Measurements from ENCODE around the gene GRM2. TPM values are rescaled to one million over a fixed set of nuclear protein-coding genes. Genes with fewer than 3 reads are reported as not detected.

GRM2 gene
- total RNA-seq, 1 experiment from 2014 or later, result 3.7 TPM

DNA sequence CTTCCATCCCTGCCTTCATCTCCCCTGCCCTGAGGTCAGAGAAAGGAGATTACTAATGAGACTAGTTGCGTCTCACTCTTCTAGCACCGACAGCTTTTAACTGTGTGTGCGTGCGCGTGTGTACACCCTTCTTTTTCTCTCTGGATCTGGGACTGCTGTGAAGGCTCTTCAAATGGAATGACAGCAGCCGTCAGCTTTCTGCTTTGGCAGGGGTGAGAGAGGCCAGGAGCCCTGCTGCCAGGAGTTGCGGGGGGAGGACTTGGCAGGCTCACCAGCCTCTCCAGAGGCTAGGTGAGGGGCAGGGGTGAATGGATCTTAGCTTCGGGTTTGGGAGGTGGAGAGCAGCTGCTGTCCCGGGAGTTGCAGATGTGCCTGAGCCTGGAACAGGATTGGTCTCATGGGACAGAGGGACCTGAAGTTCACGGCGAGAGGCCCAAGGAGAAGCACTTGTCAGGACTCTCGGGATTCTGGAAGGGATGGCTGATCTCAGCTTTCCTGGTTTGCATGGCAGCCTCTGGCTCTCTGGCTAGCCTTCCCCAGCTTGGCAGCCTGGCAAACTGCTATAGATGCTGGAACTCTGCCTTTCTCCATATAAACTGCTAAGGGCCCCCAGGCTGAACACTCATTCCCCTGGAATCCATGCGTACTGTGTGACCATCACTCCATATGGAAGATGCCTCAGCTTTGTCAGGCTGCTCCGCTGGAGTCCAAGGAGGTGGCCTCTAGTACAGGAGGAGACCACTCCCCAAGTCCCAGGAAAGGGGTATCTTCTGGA lies 19.2 kb upstream of the GRM2 start:
- no peak for TF ChIP-seq ZNF317 (CRISPR knock-in tag; IDR thresholded peaks at IDR 0.05; ENCODE audit: borderline replicate concordance, low read depth)
- no peak for TF ChIP-seq SMAD3 (CRISPR knock-in tag; IDR thresholded peaks at IDR 0.05; ENCODE audit: borderline replicate concordance)
- no peak for TF ChIP-seq NFE2L1 (CRISPR knock-in tag; IDR thresholded peaks at IDR 0.05)
- ChIA-PET POLR2A (no interaction called here), CTCF (interaction anchor here (0.6 to 2.0 kb wide), 3 partner anchors 18 to 187 kb away, joined by 4 to 8 read pairs (median 5); no protein-coding TSS in a partner anchor)
- ATAC-seq (no peak), DNase-seq (ENCODE audit: low spot score) (no peak)
- Mint-ChIP-seq H3K27ac (no peak overlapping the region; the same call in 1 of the 2 replicates), H3K27me3 (ENCODE audit: low read depth) (no peaks in the 10 kb centered on the region), H3K4me3 (no peak overlapping the region), H3K4me1 (peaks cover 10% of the 10 kb centered on the region), H3K9me3 (no peaks in the 10 kb centered on the region), H3K36me3 (no peaks in the 10 kb centered on the region)

DNA sequence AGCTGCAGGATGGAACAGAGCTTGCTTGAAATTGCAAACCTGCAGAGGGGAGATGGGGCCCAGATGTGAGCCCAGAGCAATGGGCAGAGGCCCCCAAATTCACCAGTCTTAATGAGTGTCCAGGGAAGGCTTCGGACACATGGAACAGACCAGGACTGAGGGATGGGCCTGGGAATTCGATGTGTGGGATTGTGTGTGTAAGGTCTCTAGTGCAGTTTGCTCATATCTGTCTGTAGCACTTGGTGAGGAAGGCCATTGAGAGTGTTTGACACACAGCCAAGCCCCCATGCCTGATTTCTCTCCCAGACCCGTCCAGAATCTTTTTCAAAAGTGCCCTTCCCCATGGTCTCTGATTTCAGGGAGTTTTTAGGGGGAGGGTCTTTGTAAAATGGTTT lies 18.7 kb upstream of the GRM2 start:
- H3K4me1 Mint-ChIP-seq, result peaks cover 10% of the 10 kb centered on the region
- DNase-seq (ENCODE audit: low spot score), result no peak
- TF ChIP-seq NFYB (CRISPR knock-in tag; conservative IDR thresholded peaks at IDR 0.05; ENCODE audit: low read depth) (no peak), ARID4B (CRISPR knock-in tag; IDR thresholded peaks at IDR 0.05; ENCODE audit: borderline replicate concordance) (no peak), GRHL2 (CRISPR knock-in tag; IDR thresholded peaks at IDR 0.05; ENCODE audit: insufficient replicate concordance, severe bottlenecking) (no peak), EMX1 (CRISPR knock-in tag; IDR thresholded peaks at IDR 0.05) (no peak)
- CTCF ChIA-PET, result interaction anchor here (0.6 to 1.6 kb wide), 2 partner anchors 19 to 188 kb away, joined by 4 to 5 read pairs; no protein-coding TSS in a partner anchor
- no peaks in the 10 kb centered on the region for H3K27me3 Mint-ChIP-seq (ENCODE audit: low read depth)
- H3K4me3 Mint-ChIP-seq, result no peak overlapping the region
- no peak for ATAC-seq
- POLR2A ChIA-PET, result no interaction called here
- H3K27ac Mint-ChIP-seq, result no peak overlapping the region; the same call in 1 of the 2 replicates
- H3K9me3 Mint-ChIP-seq, result no peaks in the 10 kb centered on the region
- H3K36me3 Mint-ChIP-seq, result no peaks in the 10 kb centered on the region

DNA sequence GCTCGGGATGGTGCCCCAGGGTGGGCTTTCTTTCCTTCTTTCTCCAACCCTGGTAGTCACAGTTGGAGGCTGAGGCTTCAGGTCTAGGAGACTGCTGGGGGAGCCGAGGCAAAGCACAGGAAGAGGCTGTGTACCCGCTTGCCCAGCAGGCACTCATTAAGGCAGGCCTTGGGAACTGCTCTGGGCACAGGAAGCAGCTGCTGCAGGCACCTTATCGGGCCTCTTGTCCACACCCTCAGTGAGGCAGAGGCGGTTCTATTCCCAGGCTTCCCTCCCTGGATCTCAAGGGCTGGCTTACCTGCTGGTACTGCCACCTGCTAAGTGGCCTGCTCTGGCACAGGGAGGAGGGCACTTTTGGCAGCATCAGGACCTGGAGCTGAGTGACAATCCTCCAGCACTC lies 15.8 kb upstream of the GRM2 start:
- TF ChIP-seq CBFB (CRISPR knock-in tag; IDR thresholded peaks at IDR 0.05; ENCODE audit: low read depth), result no peak
- TF ChIP-seq JUN (CRISPR knock-in tag; IDR thresholded peaks at IDR 0.05), result no peak
- TF ChIP-seq RELA (CRISPR knock-in tag; IDR thresholded peaks at IDR 0.05; ENCODE audit: borderline replicate concordance), result no peak
- POLR2A ChIA-PET, result interaction anchor here (0.7 to 0.8 kb wide), 2 partner anchors 17 to 292 kb away, joined by 5 to 7 read pairs; no protein-coding TSS in a partner anchor
- no peak overlapping the region for H3K4me3 Mint-ChIP-seq
- H3K4me1 Mint-ChIP-seq, result peaks cover 10% of the 10 kb centered on the region
- CTCF ChIA-PET, result interaction anchor here (0.7 to 4.7 kb wide), 9 partner anchors 10 to 1063 kb away, joined by 3 to 42 read pairs (median 4); no protein-coding TSS in a partner anchor
- no peaks in the 10 kb centered on the region for H3K27me3 Mint-ChIP-seq (ENCODE audit: low read depth)
- no peak overlapping the region for H3K27ac Mint-ChIP-seq
- no peak for DNase-seq (ENCODE audit: low spot score)
- no peaks in the 10 kb centered on the region for H3K36me3 Mint-ChIP-seq
- H3K9me3 Mint-ChIP-seq, result no peaks in the 10 kb centered on the region
- ATAC-seq, result peak; percentile 10; the same call in 1 of the 2 replicates

DNA sequence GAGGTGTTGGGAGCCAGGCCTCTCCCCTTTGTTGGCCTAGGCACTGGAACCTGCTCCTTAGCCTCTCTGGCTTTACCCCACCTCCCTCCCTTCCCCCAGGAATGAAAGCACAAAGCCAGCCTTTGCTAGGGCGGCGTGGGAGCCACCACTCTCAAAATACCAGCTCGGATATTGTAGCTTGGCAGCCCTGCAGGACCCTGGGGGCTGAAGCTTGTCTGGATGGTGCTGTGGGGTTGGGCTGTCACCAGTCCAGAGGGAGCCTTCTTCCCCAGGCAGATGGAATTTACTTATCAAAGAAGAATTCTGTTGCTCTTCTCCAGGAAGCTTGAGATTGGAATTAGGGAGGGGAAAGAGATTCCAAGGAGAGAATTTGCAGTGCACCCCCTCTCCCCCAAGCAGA lies 14.9 kb upstream of the GRM2 start:
- ChIA-PET CTCF (interaction anchor here (0.6 to 4.7 kb wide), 6 partner anchors 10 to 283 kb away, joined by 3 to 42 read pairs (median 10); partner anchors contain the start of gene ABHD14A), POLR2A (no interaction called here)
- Mint-ChIP-seq H3K36me3 (no peaks in the 10 kb centered on the region), H3K4me3 (no peak overlapping the region), H3K27ac (no peak overlapping the region), H3K4me1 (peaks cover 6% of the 10 kb centered on the region), H3K27me3 (ENCODE audit: low read depth) (no peaks in the 10 kb centered on the region), H3K9me3 (no peaks in the 10 kb centered on the region)
- no peak for TF ChIP-seq CREB1 (CRISPR knock-in tag; IDR thresholded peaks at IDR 0.05)
- no peak for TF ChIP-seq NFATC4 (CRISPR knock-in tag; IDR thresholded peaks at IDR 0.05)
- TF ChIP-seq, protein P1, sequence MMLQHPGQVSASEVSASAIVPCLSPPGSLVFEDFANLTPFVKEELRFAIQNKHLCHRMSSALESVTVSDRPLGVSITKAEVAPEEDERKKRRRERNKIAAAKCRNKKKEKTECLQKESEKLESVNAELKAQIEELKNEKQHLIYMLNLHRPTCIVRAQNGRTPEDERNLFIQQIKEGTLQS (CRISPR knock-in tag; conservative IDR thresholded peaks at IDR 0.05), result no peak
- TF ChIP-seq, protein P2, sequence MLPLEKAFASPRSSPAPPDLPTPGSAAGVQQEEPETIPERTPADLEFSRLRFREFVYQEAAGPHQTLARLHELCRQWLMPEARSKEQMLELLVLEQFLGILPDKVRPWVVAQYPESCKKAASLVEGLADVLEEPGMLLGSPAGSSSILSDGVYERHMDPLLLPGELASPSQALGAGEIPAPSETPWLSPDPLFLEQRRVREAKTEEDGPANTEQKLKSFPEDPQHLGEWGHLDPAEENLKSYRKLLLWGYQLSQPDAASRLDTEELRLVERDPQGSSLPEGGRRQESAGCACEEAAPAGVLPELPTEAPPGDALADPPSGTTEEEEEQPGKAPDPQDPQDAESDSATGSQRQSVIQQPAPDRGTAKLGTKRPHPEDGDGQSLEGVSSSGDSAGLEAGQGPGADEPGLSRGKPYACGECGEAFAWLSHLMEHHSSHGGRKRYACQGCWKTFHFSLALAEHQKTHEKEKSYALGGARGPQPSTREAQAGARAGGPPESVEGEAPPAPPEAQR (CRISPR knock-in tag; IDR thresholded peaks at IDR 0.05), result no peak
- TF ChIP-seq MAX (CRISPR knock-in tag; IDR thresholded peaks at IDR 0.05), result no peak
- TF ChIP-seq JUN (CRISPR knock-in tag; IDR thresholded peaks at IDR 0.05), result no peak
- ATAC-seq (no peak), DNase-seq (ENCODE audit: low spot score) (no peak)
